GM08714 (cell line): ENCODE measurements around the gene SEC14L6.

Experiments used
- H3K4me3 ChIP-seq: fragments of 200-500 bp; sonication (Bioruptor generic); 2 replicates; pipeline ENCODE4 v1.5.1; 2014; ENCODE audit warnings: mild to moderate bottlenecking, low read length, inconsistent platforms
- ZNF274 ChIP-seq: IDR thresholded peaks from 2 replicates; pipeline ENCODE4 v1.6.1; 2012; ENCODE audit warnings: mild to moderate bottlenecking, low read depth, low read length

SEC14L6 gene

GRCh38 chr22:30503551-30503950 lies 43.0 kb downstream of the SEC14L6 start:
- no peak for TF ChIP-seq ZNF274
- no peak overlapping the region for H3K4me3 ChIP-seq

GRCh38 chr22:30502911-30503310 lies 43.6 kb downstream of the SEC14L6 start:
- no peak overlapping the region for H3K4me3 ChIP-seq
- no peak for TF ChIP-seq ZNF274

GRCh38 chr22:30502153-30502552 lies 44.4 kb downstream of the SEC14L6 start:
- H3K4me3 ChIP-seq, result no peak overlapping the region
- TF ChIP-seq ZNF274, result no peak

- no peak for TF ChIP-seq ZNF274
- H3K4me3 ChIP-seq, result no peak overlapping the region
These were observed 45.9 kb downstream of the SEC14L6 start for GRCh38 chr22:30500628-30501027.

- TF ChIP-seq ZNF274, result no peak
- H3K4me3 ChIP-seq, result no peak overlapping the region
These were observed 48.9 kb downstream of the SEC14L6 start for GRCh38 chr22:30497466-30498150.

- H3K4me3 ChIP-seq, result no peak overlapping the region
These were observed 51.3 kb downstream of the SEC14L6 start for GRCh38 chr22:30495041-30495784.

GRCh38 chr22:30492144-30492543 lies 54.4 kb downstream of the SEC14L6 start:
- no peak for TF ChIP-seq ZNF274
- H3K4me3 ChIP-seq, result no peak overlapping the region

More at GRCh38 chr22:30495041-30495784, 51.3 kb downstream of the SEC14L6 start:
- no peak for TF ChIP-seq ZNF274

GRCh38 chr22:30491381-30491780 lies 55.2 kb downstream of the SEC14L6 start:
- no peak for TF ChIP-seq ZNF274
- H3K4me3 ChIP-seq, result no peak overlapping the region

GRCh38 chr22:30490399-30490798 lies 56.1 kb downstream of the SEC14L6 start:
- no peak for TF ChIP-seq ZNF274
- no peak overlapping the region for H3K4me3 ChIP-seq

GRCh38 chr22:30488121-30488520 lies 58.4 kb downstream of the SEC14L6 start:
- no peak overlapping the region for H3K4me3 ChIP-seq
- TF ChIP-seq ZNF274, result no peak

- no peak for TF ChIP-seq ZNF274
These were observed 59.9 kb downstream of the SEC14L6 start for GRCh38 chr22:30486661-30487115.

GRCh38 chr22:30486118-30486517 lies 60.4 kb downstream of the SEC14L6 start:
- TF ChIP-seq ZNF274, result no peak
- H3K4me3 ChIP-seq, result no peak overlapping the region

More at GRCh38 chr22:30486661-30487115, 59.9 kb downstream of the SEC14L6 start:
- no peak overlapping the region for H3K4me3 ChIP-seq

GRCh38 chr22:30485362-30485988 lies 61.1 kb downstream of the SEC14L6 start:
- no peak overlapping the region for H3K4me3 ChIP-seq
- no peak for TF ChIP-seq ZNF274

- no peak for TF ChIP-seq ZNF274
- H3K4me3 ChIP-seq, result no peak overlapping the region
These were observed 63.4 kb downstream of the SEC14L6 start for GRCh38 chr22:30483169-30483568.

GRCh38 chr22:30481711-30482110 lies 64.8 kb downstream of the SEC14L6 start:
- TF ChIP-seq ZNF274, result no peak
- no peak overlapping the region for H3K4me3 ChIP-seq

GRCh38 chr22:30479981-30480380 lies 66.6 kb downstream of the SEC14L6 start:
- no peak overlapping the region for H3K4me3 ChIP-seq
- no peak for TF ChIP-seq ZNF274
